Suprapubic skin (tissue), 4 donors: ENCODE results near the gene TMC6.

ENCODE experiments used
- POLR2A ChIP-seq, 2 donors: fragments of 450-650 bp; IDR thresholded peaks; one replicate each; pipeline ENCODE4 v1.6.1; 2017; ENCODE audit warnings: antibody characterized with exemption in 2 of 2, mild to moderate bottlenecking in 2 of 2, moderate library complexity in 2 of 2
- POLR2AphosphoS5 ChIP-seq, 3 donors: sonication (generic); formaldehyde crosslinking; IDR thresholded peaks; one replicate each; pipeline ENCODE4 v1.6.1; 2017; ENCODE audit warnings: antibody characterized with exemption in 3 of 3

GRCh38 chr17:78125976-78126894 is 2.3 kb downstream of the TMC6 start:
- no peak for TF ChIP-seq POLR2A (IDR thresholded peaks at IDR 0.05)
- no peak for TF ChIP-seq POLR2AphosphoS5 (IDR thresholded peaks at IDR 0.05)
